Measurements from ENCODE around the gene GSN. TPM values are rescaled to one million over a fixed set of nuclear protein-coding genes. Genes with fewer than 3 reads are reported as not detected.

Gene GSN
- total RNA-seq, 2 donors from 2014 or later, result 328 to 753 TPM

GRCh38 chr9:121322037-121322736, 54.2 kb downstream of the GSN start:
- H3K27ac ChIP-seq, result peak overlapping the region; percentile 13 to 77 (median 54)
- H3K4me1 ChIP-seq, result peaks cover 38% of the 10 kb centered on the region
- no peak overlapping the region for H3K4me3 ChIP-seq
- no peaks in the 10 kb centered on the region for H3K27me3 ChIP-seq
- intact Hi-C loops (cut with DNase I), result no loop called here
- no peak for DNase-seq
- H3K9me3 ChIP-seq, result no peaks in the 10 kb centered on the region
- TF ChIP-seq CTCF (IDR thresholded peaks at IDR 0.05) (peak in 2 of 7 experiments; percentile 10 to 12), POLR2A (IDR thresholded peaks at IDR 0.05) (no peak)
- peak; percentile 76 for ATAC-seq
- no peaks in the 10 kb centered on the region for H3K36me3 ChIP-seq (replicated peaks in 1 of 2; ENCODE audit: insufficient read depth in 1 of 2, low read depth in 2 of 2)
- 22 to 31% methylated on average over 5 of the region's 5 CpGs for WGBS, 2 donors

GRCh38 chr9:121322737-121323448, 54.9 kb downstream of the GSN start:
- Histone ChIP-seq H3K27ac (peak overlapping the region; percentile 13 to 77 (median 54)), H3K4me3 (no peak overlapping the region), H3K36me3 (replicated peaks in 1 of 2; ENCODE audit: insufficient read depth in 1 of 2, low read depth in 2 of 2) (no peaks in the 10 kb centered on the region), H3K4me1 (peaks cover 31% of the 10 kb centered on the region), H3K27me3 (no peaks in the 10 kb centered on the region), H3K9me3 (no peaks in the 10 kb centered on the region)
- ATAC-seq, result no peak
- 89 to 94% methylated on average over 10 of the region's 10 CpGs for WGBS, 2 donors
- no peak for DNase-seq
- intact Hi-C loops (cut with DNase I), result no loop called here
- no peak for TF ChIP-seq CTCF (IDR thresholded peaks at IDR 0.05)
- TF ChIP-seq POLR2A (IDR thresholded peaks at IDR 0.05), result no peak

GRCh38 chr9:121323449-121324151, 55.6 kb downstream of the GSN start:
- no peak for ATAC-seq
- 91 to 94% methylated on average over 10 of the region's 10 CpGs for WGBS, 2 donors
- no peak for DNase-seq
- Histone ChIP-seq H3K27me3 (no peaks in the 10 kb centered on the region), H3K9me3 (no peaks in the 10 kb centered on the region), H3K4me3 (no peak overlapping the region), H3K4me1 (peaks cover 24% of the 10 kb centered on the region), H3K27ac (peak overlapping the region in 1 of 4 donors; percentile 65), H3K36me3 (replicated peaks in 1 of 2; ENCODE audit: insufficient read depth in 1 of 2, low read depth in 2 of 2) (no peaks in the 10 kb centered on the region)
- intact Hi-C loops (cut with DNase I), result no loop called here
- no peak for TF ChIP-seq CTCF (IDR thresholded peaks at IDR 0.05)
- TF ChIP-seq POLR2A (IDR thresholded peaks at IDR 0.05), result no peak

GRCh38 chr9:121324316-121324715, 56.4 kb downstream of the GSN start:
- H3K36me3 ChIP-seq (replicated peaks in 1 of 2; ENCODE audit: insufficient read depth in 1 of 2, low read depth in 2 of 2), result no peaks in the 10 kb centered on the region
- no peaks in the 10 kb centered on the region for H3K27me3 ChIP-seq
- ATAC-seq (no peak), DNase-seq (no peak)
- intact Hi-C loops (cut with DNase I), result no loop called here
- WGBS, 2 donors, result 84 to 85% methylated on average over 5 of the region's 5 CpGs
- no peak for TF ChIP-seq POLR2A (IDR thresholded peaks at IDR 0.05)
- TF ChIP-seq CTCF (IDR thresholded peaks at IDR 0.05), result no peak
- no peak overlapping the region for H3K4me3 ChIP-seq
- peaks cover 24% of the 10 kb centered on the region for H3K4me1 ChIP-seq
- H3K27ac ChIP-seq, result peak overlapping the region in 1 of 4 donors; percentile 37
- no peaks in the 10 kb centered on the region for H3K9me3 ChIP-seq
